Measurements from ENCODE around the gene KLHL29.

Gene KLHL29

DNA sequence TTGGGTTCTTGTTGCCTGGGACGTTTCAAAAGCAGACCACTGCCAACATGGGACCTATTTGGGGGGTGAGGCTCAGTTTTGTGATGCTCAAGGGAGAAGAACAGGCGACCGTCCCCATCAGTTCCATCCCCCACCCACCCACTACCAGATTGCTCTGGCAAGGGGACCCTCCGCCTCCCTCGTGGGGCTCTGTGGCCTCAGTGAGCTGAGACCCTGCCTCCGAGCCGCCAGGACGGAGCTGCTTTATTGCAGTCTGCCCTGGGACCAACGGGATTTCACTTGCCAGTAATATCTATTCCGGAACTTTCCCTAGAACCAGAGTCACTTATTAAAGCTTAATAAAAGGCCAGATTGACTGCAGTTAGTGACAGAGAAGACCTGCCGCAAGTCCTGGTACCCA, 146.3 kb downstream of the KLHL29 start:
- DNase-seq (ENCODE audit: low read depth, low spot score), result no peak

DNA sequence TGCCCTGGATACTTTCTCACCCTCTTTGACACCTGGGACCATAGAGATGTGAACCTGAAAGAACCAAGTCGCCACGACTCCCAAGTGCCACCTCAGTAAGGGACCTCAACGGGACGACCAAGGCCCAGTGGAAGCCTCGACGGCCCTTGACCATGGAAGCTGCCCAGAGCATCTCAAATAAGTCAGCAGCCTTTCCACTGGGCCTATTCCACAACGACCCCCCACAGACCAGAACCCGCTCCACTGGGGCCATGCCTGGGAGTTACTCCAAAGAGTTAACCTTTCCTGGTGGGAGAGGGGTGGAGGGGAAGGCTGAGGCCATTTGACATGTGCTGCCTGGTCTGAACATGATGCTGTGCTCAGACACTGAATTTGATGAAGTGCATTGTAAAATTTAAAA, 146.9 kb downstream of the KLHL29 start:
- no peak for DNase-seq (ENCODE audit: low read depth, low spot score)

DNA sequence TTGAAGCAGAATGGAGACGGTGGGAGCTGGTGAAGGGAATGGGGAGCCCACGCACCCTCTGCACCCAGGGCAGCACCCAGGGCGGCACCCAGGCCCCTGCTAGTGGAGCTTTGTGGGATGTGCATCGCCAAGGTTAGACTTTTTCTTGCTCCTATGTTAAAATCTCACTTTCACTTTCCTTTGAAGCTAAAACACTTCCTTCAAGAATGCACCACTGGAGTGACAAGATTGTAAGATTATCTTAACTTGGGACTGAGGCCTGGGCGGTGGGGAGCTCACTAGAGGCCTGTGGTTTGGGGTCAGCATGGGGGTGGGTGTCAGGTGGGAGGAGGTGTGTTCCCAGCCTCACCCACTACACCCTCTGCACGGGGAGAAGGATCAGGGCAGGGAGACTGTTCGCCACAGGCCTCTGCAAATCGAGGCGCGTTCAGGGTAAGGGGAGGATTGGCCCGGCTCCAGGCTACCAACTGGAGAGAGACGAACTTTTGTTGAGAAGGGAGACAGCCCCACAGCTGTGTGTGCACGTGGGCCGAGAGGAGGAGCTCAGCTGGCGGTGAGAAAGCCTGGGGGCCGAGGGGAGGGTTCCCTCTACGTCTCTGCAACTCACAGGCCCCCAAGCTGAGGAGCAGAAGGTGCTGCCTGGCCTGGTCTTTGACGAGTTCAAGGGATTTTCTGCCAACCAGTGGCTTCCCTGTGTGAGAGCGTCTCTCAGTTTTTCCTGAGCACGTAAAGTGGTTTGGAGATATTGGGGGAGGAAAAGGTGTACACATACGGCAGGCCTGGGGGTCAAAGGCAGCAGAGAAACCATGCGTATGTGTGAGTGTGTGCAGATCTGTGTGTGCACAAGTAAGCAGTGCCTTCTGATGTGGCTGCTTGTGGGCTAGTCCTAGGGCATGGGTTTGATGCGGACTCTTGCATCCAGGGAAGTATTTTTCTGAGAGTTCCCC, 147.7 kb downstream of the KLHL29 start:
- DNase-seq (ENCODE audit: low read depth, low spot score), result no peak

DNA sequence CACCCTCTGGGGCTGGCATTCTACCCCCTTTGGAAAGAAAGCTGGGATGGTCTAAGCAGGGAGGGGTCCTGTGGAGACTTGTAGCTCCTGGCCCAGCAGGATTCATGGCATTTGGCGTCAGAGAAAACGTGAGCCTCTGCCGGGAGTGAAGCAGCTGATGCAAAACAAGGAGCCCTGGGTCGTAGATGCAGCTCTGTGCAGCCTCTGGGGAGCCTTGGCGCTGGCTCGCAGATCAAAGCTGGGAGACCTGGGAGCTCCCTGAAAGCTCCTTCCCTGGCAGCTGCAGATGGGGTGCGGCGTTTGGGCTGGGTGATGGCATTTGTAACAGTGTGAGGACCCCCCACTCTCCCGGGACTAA, 148.3 kb downstream of the KLHL29 start:
- DNase-seq (ENCODE audit: low read depth, low spot score), result peak; percentile 69

DNA sequence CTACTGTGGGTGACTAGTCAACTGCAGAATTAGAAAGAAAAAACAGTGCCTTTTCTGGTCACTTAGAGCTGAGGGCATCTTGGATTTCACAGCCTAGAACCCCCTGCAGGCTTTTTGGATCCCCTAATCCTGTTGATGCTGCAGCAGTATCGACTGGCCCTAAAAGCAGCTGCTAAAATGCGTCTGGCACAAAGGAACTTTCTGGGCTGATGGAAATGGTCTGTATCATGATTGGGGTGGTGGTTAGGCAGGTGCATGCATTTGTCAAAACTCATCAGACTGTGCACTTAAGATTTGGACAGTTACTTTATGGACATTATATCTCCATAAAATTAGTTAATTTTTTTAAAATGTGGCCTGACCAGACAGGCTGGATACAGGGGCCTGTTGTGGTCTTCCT, 149.8 kb downstream of the KLHL29 start:
- DNase-seq (ENCODE audit: low read depth, low spot score), result no peak

DNA sequence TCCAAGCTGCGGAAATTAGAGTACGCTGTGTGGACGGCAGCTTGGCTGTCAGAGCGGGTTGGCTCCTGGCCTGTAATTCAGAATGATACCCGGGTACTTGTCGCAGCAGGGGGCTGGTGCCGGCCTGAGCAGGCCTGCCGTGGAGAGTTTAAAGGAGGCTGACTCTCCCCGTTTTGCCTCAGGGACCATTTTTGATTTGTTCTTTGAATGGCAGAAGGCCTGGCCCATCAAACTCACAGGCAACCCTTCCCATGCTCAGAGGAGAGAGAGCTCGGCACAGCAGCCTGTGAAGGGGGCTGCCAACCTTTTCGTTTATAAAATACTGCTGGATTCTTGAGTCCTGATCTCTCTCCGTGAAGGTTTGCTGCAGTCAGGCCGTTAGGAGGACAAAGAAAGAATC, 151.3 kb downstream of the KLHL29 start:
- no peak for DNase-seq (ENCODE audit: low read depth, low spot score)

DNA sequence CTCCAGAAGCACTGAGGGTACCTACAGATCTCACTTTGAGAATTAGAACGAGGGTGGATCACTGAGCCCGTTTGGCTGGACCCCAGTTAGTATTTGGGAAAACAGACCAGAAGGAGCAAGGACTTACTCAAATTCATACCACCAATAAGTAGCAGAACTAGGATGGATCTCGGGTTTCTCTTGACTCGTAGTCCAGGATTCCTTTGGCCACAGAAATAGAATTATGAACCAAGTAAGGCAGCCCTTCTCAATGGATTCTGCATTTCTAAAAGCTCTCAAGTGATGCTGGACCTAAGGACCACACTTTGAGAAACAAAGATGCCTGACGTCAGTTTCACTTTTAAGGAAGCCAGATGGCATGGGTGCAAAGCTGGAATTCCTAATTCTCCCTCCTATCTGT, 153.0 kb downstream of the KLHL29 start:
- DNase-seq (ENCODE audit: low read depth, low spot score), result no peak

DNA sequence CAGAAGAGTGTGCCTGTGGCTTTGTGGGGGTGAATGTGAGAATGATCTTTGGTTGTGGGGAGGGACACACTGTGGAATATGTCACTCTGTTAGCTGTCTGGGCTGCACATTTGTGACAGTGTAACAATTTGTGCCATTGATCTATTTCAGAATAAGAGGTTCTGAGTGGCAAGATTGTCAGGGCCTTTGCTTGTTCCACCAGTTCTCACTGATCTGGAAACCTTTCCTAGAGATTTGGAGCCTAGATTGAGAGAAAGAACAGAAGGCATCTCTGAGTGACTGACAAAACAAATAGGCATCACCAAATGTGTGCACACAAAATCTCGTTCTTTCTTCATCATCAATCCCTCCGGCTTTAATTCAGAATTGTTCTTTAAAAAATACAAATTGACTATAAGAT, 153.6 kb downstream of the KLHL29 start:
- DNase-seq (ENCODE audit: low read depth, low spot score), result no peak

DNA sequence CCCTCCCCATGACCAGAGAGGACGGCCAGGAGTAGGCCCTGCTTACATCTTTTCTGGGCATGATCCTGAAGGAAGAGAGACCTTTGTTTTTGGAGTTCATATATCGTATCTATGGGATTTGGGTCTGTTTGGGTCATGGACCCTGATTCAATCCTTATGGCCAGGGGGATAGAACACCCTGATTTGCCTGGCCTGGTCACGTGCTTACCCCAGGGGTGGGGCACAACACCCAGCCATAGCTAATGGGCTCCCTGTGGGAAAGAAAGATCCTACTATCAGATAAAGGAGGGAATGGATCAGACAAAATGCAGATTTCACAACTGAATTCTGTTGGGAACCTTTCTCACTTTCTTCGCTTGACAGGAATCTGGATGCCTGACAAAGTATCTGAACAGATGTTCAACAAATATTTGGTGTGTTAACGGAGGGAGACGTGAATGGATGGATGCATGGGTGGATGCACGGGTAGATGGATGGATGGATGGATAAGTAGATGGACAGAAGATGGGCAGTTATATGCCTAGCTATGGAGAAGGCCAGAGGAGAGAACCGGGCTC, 155.9 kb downstream of the KLHL29 start:
- DNase-seq (ENCODE audit: low read depth, low spot score), result no peak

DNA sequence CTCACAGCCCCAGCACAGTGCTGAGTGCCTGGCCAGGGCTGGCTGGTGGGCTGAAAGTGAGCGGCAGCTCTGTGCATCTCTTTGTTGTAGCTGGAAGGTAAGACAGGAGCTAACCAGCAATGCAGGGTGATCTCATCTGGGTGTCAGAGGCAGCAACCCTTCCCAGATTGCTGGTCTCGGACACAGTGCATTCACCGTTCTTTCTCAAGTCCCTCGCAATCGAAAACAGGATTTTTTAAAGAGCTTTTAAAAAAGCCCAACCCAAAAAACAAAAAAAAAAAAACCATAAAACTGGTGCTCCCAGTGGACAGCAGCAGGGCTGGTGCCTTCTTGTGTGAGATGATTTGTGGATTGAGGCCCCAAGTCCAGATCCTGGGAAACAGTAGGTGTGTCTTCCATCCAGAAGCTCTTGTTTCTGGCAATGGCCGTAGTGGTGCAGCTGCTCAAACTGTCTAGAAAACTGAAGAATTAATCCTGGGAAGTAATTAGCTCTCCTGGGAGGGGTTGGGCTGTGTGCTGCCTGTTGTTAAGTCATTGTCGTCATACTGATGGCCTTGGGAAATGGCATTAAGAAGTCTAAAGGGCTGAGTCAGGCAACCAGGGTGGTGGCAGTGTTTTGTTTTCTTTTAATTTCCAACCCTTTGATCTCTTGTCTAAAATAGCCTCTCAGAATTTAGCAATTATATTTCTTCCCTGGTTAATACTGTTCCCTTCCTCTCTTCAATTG, 156.7 kb downstream of the KLHL29 start:
- DNase-seq (ENCODE audit: low read depth, low spot score), result no peak

DNA sequence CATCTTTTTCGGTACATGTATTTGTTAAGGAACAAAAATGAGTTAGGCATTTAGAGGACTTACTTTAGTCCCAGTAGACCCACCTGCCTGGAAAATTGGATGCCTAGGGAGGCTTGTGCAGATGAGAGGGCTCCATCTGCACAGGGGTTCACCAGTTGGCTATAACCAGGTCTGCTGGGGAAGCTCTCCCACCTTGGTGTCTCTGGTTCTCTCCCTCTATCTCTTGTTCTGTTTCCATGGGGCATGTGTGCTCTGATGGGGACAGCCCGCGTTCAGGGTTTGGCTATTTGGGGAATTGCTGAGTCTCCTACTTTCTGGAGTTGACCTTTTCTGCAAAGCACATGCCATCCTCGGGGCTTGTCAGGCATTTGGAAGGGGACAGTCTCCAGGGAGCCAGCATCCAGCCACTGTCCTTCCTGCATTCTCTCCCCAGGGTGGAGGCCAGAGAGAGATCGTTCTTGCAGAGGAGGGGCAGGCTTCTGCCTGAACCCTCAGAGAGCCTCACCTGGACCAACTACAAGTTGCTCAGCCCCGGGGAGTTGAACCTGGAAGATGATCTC, 157.3 kb downstream of the KLHL29 start:
- no peak for DNase-seq (ENCODE audit: low read depth, low spot score)

DNA sequence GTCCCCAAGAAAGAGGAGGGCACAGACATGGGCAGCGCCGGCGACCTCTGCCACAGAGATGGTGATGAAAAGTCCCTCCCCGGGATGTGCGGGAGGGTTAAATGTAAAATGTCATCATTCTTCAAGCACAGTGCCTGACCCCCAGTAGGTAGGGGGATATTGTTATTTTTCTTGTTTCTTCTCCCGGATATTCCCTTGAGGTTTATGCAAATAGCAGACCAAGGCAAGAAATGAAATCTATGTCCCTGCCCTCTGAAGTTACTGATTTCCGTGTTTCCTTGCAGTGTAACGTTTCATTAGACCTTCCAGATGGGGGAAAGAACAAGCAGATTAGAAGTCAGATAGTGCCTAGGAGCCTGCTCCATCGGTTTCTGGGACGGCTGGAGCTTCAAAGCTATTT, 158.3 kb downstream of the KLHL29 start:
- no peak for DNase-seq (ENCODE audit: low read depth, low spot score)

DNA sequence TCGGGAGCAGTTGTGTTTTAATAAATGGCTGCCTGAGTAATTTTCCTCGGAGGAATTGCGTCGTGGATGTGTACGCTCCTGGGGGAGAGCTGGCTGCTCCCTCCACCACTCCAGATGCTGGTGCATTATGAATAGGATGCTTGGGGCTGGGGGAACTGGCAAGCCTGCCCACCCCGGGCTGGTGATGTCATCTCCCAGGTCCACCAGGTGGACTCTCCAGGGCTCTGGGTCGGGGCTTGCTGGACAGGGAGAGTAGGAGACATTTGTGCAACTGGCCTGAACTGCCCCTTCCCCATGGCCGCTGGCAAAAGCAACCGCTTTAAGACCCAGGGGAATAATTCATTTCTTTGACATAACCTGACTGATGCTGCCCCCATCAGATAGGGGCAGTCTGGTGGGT, 158.7 kb downstream of the KLHL29 start:
- DNase-seq (ENCODE audit: low read depth, low spot score), result no peak

DNA sequence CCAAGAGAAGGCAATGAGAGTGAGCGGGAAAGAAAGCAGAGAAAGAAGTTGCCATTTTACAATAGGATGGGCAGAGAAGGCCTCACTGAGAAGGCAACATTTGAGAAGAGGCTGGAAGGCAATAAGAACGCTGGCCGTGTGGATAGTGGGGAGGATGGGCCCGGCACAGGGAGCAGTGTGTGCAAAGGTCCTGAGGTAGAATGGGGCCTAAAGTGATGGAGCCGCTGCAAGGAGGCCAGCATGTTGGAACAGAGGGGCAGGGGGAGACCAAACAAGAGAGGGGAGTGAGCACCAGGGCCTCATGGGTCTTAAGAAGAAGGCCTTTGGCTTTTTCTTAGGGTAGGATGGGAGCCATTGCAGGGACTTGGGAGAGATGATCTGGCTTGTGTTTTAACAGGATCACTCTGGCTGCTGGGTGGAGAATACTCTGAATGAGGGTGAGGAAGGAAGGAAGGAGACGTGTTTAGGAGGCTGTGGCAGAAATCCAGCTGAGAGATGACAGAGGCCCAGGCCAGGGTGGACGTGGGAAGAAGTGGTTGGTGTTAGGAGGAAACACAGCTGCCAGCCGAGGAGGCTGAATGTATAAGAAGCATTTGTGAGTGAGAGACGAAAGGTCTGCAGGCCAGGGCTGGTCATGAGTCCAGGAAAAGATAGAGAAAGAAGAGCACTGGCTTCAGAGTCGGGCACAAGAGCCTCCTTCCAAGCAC, 159.8 kb downstream of the KLHL29 start:
- DNase-seq (ENCODE audit: low read depth, low spot score), result no peak

DNA sequence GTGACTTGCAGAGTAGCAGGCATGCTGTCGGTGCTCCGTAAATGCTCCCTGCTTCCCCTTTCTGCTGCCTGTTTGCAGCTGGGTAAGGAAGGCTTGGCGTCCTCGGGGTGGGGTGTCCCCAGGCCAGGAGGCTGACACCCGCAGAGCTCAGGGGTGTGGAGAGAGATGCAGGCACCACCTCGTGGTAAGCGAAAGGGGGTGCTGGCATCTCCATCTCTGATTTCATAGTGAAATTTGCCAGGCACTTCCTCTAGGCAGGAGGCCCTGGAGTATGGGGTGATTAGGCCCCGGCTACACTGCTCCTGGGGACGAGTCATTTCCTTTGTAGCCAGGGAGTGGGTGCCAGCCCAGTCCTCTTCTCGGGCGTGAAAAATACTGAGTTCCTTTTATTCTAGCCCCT, 160.4 kb downstream of the KLHL29 start:
- no peak for DNase-seq (ENCODE audit: low read depth, low spot score)

DNA sequence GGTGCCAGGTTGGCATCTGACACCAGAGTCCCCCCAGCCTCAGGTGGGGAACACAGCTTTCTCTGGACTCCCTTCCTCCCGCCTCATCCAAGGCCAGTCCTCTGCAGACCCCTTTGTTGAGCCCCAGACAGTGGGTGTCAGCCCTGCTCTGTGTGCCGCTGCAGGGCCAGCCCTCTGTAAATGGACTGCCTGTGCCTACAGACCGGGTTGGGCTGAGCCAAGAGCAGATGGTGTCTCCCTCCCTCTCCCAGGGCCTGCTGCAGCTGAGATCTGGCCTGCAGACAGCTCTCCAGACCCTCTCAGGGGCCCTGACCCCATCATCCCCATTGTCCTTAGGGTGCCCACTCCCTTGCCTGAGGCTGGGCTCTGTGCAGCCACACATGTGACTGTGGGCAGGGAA, 160.8 kb downstream of the KLHL29 start:
- no peak for DNase-seq (ENCODE audit: low read depth, low spot score)

DNA sequence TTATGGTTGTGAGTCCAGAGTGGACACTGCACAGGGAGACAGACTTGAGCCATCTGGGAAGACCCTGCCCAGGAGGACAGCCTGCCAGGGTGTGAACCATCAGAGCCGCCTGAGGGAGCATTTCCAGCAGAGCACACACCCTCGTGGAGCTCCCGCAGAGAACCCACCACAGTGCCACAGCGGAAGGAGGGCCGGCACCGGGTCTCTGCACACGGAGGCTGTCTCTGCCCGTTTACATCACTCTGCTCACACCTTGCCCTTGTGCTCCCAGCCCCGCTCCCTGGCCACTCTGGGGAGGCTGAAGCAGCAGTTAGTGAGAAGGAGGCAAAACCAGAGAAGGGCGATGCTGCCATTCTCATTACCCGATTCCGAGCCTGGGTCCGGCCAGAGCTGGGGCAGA, 161.9 kb downstream of the KLHL29 start:
- DNase-seq (ENCODE audit: low read depth, low spot score), result no peak

DNA sequence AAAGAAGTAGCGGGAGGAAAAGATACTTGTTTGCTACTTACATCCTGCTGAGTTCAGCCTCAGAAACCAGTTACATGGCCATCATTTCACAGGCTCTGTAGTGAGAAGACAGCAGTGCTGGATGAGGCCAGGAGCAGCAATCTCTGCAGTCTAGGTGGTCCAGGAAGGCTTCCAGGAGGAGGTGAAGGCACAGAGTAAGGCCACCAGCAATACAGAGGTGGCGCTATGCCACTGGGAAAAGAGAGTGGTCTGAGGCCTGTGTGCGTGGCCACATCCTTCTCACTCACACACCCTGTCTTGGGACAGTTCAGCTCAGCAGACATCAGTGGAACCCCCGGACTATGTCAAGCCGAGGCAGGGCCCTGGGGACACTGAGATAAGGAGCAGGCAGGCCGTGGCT, 162.7 kb downstream of the KLHL29 start:
- DNase-seq (ENCODE audit: low read depth, low spot score), result no peak

DNA sequence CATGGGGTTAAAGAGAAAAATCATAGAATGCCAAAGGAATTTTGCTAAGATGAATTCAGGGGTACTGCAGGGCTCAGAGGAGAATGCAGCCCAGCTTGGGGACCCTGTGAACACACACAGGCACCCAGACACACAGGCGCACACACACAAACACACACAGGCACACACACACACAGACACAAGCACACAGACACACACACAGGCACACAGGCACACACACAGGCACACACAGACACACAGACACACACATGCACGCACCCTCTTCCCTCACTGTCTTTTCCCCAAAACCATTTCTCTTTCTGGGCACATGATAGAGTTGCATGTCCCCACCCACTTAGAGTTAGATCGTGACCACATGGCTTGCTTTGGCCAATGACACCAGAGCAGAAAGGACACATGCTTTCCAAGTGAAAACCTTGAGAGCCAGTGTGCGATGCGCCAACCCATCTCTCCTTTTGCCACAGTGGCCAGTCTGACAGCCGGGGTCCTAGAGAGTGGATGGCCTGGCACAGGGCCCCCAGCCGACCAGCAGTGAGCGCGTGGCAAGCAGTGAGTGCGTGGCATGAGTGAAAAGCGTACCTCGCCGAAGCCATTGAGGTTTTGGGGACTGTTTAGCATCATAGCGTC, 163.3 kb downstream of the KLHL29 start:
- no peak for DNase-seq (ENCODE audit: low read depth, low spot score)

DNA sequence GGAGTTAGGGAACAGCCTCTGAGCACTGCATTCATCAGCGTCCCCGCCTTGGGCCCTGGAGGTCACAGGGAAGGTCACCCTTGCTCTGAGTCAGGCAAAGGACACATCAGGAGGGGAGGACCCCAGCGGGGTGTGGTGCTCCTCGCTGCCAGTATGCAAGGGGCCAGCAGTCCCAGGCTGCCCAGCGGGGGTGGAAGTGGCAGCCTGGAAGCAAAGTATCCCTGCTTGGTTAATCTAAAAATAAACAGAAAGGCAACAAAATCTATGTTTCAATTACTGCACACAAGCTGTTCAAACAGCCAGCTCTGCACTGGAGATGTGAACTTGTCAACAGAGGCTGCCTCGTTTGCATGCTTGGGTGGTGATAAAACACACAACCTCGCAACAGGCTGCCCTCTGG, 164.1 kb downstream of the KLHL29 start:
- peak; percentile 55 for DNase-seq (ENCODE audit: low read depth, low spot score)

DNA sequence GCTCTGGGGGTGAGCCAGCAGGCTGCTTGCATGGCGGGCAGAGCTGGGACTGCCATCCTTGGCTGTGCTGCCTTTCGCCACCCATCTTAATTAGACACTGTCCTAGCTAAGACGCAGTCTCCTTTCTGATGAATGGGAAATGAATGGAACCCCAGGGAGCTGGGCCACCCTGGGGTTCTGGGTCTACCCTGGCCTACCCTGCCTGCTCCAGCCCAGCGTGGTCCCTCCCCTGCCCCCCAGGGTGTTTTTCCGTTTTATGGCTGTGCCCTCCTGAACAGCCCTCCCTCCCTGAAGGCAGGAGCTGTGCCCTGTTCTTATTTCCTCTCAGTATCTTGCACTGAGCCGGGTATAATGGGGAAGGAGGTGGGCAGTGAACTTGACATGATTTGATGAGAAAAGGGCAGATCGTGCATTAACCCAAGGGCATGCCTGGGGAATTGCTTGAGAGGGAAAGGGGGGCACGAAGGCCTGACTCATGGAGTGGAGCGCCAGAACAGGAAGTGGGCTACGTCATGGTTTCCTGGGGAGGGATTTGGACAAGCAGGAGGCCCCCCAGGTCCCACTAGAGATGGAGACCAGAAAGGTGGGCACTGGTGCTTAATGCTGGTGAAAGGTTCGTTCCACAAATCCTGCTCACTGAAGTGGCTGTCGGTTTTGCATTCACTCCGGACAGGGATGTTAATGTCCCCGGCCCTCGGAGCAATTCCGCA, 165.0 kb downstream of the KLHL29 start:
- no peak for DNase-seq (ENCODE audit: low read depth, low spot score)
